Stimulated activated CD4-positive, alpha-beta T cell treated with anti-CD3 and anti-CD28 coated beads, Interleukin-2, amount 100 ng/mL, for 4 hours (primary cell): Measurements from ENCODE around the gene MID1.

Experiments
- DNase-seq: peaks from one replicate; pipeline ENCODE4 v3.0.0-alpha.2; 2020; ENCODE audit warnings: low read depth

Gene MID1

DNA sequence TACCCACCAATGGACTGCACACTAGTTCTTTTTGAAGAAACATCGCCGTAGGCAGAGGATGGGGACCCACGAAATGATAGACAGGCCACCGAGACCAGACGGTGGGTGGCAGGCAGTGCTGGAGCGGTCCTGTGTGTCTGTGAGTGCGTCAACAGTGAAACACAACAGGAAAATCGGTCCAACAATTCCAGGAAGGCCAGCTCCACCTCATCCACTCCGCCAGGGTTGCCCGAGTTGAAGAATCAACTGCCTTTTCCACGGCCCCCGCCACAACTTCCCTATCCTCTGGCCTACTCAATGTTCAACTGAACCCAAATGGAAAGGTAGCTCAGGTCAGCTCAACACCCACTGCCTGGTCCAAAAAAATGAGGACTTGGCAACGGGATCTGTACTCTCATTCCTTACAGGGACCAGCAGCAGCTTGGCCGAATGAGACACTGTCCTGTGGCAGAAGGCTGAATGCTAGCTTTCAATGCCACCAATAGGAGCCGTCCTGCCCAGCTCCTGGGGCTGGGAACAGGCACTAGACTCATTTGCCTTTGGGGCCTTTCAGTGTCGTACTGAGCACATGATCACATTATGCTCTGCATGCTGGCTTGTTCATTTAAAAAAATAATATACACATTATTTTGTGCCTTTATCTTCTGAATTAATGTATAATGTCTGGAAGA lies 43.5 kb downstream of the MID1 start:
- DNase-seq, result no peak

DNA sequence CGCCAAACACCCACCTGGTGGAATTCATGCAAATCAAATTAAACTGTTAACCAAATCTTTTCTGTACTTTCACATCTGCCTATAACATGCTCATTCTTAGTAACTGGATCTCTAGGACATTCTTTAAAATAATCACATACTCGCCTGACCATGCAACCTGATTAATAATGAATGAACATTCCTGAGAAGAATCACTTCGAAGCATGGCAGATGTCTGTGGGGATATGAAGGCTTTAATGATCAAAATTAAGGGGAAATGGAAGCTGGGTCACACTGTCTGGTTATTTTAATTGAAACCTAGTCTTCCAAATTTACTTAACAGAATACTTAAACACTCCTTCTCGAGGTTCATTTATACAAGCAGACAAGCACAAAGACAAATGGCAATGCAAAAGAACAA lies 44.2 kb downstream of the MID1 start:
- no peak for DNase-seq

DNA sequence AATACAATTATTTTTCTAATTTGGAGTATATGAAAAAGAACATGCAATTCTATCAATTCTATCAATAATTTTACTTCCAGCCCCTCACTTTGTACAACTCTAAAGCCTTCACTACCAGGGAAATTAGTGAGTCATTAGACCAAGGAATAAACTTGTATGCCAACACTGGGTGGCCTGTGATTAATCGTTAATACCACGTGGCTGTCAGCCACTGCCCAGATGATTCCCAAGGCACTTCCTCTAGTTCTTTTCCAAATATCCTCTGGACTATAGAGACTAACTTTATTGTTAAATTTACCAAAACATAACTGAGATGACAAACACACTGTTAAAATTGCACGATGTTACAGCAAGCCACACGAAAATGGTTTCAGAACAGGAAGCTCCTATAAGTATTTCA lies 45.7 kb downstream of the MID1 start:
- no peak for DNase-seq

DNA sequence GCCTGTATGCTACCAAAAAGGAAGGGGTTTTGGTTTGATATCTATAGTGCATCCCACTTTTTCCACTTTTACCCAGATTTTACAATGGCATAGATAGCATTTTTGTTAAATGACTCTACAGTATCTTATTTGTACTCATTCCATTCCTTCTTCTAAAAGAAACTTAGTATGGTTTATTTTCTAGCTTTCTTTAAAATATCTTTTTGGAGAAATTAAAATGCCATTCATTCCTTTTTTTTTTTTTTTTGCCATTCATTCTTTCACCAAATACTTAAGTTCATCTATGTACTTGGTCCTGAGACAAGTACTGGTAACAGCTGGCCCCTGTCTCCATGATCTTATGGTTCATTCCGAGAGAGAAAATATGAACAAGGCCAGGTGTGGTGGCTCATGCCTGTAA lies 49.1 kb downstream of the MID1 start:
- no peak for DNase-seq

DNA sequence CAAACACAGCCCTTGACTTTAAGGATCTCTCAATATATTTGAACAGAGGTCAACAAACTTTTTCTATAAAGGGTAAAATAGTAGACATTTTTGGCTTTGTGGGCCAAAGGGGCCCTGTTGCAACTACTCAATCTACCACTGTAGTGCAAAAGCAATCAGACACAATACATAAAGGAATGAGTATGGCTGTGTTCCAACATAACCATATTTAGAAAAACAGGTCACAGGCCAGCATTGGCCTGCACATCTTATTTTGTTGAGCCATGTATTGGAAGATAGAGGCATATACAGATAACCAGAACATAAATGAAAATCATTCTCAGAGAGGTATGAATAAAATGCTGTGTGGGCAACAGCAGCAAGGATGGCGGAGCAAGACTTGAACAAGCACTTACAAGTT lies 49.8 kb downstream of the MID1 start:
- no peak for DNase-seq

DNA sequence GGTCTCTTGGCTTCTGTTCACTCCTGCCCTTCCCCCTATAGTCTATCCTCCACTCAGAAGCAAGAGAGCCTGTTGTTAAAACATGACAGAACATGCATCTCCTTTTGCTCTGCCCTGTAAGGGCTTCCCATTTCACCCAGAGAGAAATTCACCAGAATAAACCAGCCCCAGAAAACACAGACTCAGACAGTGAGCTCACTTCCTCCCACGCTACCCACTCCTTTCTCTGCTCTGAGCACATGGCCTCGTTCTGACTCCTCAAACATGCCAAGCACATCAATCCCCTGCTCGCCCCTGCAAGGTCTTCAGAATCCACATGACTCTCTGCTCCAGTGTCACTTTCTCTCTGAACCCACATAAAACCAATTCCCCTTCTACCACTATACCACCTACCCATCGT lies 50.4 kb downstream of the MID1 start:
- no peak for DNase-seq

DNA sequence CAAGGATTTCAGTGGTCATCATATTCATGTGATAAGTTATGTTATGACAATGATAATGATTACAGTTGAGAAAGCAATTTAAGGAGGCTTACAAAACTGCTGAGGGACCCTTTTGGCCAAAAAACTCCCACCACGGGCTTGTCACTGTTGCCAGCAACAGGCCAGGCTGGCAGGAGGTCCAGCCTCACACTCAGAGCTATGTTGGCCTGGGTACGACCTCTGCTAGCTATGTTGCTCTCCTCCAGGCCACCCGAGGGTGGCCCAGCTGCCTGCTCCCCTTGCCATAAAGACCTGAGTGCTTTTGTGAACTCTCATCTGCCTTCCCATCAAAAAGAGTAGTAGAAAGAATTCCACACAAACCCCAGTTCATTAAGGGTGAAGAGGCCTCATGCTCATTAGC lies 52.0 kb downstream of the MID1 start:
- DNase-seq, result no peak

DNA sequence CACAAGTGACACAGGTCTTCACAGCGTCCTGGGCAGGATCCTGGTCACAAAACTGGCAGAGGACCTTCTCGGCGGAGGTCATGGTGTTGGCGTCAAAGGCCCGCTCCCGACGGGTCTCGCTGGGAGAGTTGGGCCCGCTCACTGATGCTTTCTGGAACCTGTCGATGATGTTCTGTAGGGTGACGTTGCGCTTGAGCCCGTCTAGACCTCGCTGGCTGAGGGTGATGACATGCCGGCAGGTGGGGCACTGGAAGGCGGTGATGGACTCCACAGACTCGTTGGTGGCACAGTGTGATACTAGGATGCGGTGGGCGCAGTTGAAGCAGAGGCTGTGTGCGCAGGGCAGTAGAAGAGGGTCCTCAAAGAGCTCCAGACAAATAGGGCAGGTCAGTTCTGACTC lies 53.2 kb downstream of the MID1 start:
- no peak for DNase-seq

DNA sequence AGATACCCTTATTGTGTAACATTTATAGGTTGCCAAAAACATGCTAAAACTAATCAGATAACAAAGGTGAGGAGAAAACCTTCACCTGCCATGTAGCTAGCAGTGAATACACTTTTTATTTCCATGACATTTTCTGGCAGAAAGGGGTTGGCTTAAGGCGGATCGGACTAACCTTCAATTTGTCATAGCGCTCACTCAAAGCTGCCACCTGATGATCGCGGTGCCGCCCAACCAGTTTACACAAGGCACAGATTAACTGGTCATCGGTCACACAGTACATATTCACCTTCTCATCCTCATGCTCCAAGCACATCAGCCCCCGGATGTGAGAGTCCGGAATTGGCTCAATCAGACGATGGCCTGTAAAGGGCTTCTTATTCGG lies 53.7 kb downstream of the MID1 start:
- no peak for DNase-seq

DNA sequence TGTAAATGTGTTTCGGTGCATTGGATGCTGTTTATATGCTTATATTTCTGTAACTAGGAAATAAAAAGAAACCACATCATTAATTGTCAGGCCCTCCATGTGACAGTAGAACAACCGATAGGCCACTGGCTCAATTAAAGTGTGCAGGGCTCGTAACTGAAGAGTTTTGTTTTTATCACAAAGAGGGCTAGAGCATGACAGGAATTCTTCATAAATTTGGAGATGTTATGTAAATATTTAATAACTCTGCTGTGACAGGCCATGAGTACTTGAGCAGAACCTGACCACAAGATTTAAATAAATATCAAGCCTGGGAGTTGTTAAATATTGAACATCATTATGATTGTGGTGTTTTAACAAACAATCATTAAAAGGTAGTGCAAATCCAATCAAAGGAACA lies 55.9 kb downstream of the MID1 start:
- DNase-seq, result no peak

DNA sequence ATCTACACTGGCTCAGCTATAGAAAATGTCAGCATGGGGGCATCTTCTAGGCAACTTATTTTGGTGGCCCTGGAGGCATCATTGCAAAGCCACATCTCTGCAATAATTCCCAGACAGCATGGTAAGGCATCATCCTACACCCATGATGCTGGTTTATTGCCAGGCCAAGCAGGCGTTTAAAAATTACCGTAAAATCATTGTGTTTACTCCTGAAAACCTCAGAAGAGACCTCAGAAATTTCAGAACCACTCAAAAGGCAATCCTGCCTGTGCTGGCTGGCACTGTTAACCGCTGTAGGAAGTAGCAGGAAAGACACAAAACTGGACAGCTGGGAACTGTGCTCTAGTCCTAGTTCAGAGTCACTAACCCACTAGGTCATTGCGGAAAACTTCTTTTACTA lies 63.2 kb downstream of the MID1 start:
- no peak for DNase-seq

DNA sequence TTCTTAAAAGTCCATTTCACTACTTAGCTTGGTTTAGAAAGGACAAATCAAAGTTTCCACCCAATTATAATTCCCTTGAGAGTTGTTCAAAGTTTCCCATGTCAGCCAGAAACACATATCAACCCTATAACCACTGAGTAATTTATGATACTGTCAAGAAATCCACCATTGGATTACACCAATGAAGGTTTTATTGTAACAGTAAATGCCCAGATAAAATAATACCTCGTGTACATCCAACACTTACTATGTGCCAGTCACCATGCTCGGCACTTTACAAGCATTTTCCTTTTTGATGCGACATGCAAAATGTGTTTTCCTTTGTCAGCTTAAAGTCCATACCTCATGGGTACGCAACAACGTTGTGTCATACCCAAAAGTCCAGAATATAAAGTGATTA lies 64.0 kb downstream of the MID1 start:
- DNase-seq, result no peak

DNA sequence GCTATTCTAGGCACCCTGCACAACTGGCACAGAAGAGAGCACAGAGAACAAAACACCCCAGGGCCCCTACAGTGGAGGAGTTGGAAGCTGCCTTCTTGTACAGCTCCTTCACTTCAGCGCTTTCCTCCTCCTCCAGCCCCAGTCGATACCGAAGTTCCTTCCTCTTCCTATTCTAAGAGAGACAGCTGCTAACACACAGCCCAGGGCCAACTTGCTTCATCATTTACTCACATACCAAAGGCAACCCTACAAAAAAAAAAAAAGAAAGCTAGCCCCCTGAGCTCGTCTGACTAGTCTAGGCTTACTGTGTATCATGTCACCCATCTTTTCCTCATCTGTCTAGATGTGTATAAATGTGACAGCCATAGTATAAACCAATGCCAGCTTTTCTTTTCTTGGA lies 64.5 kb downstream of the MID1 start:
- no peak for DNase-seq

DNA sequence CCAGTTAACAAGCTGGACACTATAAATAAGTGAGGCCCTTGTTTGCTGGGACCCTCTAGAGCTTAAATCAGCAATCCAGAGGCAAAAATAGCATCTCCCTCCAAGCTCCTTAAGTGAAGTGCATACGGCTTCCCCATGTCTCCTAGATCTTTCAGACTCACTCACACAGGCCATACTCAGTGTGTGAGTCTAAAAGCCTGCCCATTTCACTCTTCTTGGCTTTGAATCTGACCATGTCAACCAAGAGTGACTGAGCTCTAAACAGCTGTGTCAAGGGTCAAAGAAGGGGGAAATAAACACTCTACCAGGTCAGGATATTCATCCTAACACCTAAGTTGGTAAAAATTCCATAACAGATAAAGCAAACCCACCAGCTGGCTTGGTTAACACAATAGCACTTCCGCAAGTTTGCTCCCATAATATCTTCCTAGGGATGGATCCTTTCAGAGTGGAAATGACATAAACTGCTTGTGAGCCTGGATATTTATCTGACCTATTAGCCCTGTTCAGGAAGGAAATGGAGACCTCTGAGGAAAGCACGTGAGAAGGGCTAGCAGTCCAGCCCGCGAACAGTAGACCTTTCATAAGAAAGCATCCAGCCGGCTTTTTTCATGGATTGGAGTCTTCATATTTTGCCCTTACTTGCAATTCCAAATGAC lies 65.6 kb downstream of the MID1 start:
- DNase-seq, result no peak

DNA sequence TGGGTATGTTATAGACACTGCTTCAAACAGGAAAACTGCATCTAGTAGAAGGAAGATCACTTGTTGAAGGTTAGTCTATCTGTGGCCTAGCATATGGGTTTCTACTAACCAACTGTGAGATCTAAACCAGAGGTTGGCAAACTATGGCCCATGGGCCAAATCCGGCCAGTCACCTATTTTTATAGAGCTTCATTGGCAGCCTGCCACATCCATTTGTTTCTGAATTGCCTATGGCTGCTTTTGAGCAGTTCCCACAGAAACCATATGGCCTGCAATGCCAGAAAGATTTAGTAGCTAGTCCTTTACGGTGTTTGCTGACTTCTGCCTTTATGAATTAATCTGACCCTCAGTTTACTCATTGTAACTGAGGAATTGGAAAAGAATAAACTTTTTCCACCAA lies 71.1 kb downstream of the MID1 start:
- no peak for DNase-seq

DNA sequence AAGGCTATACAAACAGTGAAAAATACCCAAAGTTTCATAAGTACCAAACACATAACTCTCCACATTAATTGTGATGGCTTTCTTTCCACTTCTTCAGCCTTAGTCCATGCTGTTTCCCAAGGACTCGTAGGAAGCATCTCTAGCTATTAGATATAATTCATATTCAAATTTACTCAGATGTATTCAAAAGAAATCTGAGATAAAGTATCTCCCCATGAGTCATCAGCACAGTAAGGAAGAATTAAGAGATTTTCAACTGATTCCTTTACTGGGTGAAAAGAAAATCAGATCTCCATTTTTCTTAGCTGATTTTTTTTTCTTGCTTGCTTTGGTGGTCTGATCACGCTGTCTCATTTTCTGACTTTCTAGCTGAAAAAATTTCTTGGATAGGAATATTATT lies 71.7 kb downstream of the MID1 start:
- no peak for DNase-seq

DNA sequence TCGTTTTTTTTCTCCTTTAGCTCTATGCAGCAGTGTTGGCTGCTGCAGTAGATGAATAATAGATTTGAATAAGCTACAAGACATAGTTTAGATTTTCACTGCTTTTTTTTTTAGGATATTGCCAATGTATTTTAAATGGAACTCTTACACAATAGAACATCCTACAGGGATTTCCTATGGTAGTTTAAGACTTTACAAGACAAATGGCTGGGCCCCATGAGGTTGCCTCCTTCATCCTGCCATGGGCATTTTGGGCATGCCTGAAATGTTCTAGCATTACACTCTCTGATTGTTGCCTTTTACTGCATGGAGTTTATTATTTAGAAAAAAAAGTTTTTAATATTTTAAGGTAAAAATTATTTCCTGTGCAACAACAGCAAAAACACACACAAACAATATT lies 74.5 kb downstream of the MID1 start:
- DNase-seq, result no peak

DNA sequence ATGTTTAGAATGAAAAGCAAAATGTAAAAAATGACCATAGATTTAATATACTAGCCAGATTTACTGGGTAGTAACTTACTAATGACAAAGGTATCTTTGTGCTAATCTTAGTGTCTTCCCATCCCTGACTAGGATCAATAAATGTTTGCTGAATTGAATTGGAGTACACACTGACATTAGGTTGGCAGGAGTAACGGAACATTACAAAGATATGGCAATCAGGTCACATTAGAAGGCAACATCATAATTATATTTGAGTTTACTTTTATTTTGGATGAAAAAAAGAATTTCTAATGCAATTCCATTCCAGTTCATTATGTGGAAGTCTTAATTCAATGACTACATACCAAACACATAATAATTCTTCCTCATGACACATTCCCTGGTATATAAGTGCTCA lies 77.8 kb downstream of the MID1 start:
- DNase-seq, result no peak

DNA sequence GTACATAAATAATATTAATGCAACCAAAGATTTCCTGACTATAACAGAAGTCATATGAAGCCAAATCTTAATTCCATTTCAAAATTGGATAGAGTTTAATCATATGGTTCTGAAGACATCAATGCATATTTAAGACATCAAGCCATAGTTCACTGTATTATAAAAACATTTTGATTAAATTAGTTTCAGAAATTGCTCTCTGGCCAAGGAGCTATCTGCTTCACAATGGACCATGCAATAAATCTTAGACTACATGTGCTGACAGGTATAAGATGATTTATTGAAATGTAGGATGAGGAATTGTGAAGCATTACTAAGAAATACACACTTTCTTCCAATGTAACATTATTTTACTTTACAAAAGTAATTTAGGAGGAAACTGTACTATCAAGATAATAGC lies 81.6 kb downstream of the MID1 start:
- no peak for DNase-seq

DNA sequence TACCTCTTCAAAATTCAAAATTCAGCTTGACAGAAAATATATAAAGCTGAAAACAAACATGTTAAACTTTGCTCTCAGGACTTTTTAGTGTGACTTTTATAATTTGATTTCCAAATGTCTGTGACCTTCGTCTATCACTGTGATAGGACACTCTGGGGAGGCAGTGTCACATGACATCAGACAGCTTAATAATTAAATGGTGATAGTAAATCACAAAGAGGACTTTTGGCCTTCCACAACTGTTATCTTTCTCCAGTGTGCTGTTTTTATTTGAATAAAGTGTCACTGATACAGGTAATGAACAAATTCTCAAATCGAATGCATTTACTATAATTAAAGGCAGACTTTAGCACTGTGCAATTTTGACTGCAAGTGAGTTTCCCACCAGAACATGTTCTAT lies 83.1 kb downstream of the MID1 start:
- DNase-seq, result no peak

DNA sequence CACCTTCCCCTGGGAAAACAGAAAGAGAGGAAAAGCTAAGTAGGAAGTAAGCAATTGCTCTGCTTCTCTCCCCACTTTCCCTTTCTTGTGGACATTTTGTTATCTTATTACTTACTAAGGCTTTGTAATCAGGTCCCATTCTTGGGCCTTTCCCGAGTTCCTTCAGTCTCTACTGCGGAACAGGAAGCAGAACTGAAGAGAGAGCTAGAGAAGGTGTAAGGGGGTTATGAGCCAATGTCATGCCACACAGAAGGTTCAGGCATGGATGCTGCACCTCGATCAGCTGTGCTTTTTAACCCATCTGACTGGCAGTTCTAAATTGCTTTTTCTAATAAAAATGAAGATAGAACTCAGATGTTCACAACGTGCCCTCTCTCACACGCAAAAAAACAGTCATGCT lies 83.6 kb downstream of the MID1 start:
- no peak for DNase-seq

DNA sequence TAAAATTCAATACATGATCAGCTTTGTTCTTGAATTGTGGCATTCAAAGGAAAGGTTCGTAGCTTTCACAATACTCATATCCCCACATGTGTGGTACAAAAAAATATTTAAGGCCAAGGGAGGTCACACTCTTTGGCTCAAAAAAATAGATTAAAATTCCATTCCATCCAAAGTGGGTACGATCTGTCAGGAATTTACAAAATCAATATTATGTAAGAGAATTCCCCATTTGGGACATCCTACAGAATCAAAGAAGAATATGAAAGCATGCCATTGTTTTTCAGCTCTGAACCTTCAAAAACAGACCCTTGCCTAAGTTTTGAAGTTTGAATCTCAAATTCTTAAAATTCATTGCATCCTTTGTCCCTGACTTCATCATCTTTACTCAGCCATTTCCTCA lies 85.8 kb downstream of the MID1 start:
- no peak for DNase-seq

DNA sequence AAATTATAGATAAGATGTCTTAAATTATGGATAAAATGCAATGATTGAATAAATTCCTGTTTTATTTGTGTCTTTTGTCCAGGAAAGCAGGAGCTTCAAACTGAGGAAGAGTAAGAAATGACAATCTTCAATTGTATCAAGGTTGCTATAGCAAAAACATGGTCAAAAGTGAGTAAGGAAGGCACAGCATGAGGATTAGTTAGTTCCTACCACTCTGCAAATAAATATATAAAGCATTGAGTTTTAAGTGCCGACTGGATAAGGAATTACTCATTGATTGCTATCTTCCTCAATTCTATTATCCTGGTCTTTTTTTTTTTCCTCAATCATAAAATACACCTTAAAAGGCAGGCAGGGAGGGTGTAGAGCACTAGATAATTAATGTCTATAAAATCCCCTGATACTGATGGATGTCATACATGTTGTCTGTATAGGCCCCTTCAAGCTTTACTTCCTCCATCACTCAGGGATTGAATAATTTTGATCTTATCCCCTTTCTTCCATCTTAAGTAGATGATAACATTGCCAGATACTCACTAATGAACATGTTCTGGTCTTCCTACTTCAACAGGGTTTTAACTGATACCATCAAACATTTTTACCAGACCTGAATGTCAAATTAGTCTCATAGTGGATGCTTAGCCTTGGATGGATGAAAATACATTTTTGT lies 86.6 kb downstream of the MID1 start:
- no peak for DNase-seq

DNA sequence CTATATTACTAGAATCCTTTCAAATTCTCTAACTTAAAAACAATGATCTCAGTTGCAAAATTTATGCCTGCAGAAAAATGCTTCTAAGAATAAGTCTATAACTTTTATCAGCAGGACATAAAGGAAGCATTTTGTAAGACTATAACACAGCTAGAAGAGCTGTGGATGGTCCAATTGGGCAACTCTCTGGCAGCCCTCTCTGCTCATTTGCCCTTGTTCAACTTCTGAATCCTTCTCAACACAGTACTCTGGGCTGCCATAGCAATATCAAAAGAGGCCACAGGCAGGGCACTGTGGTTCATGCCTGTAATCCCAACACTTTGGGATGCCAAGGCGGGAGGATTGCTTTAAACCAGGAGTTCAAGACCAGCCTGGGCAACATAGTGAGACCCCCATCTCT lies 88.5 kb downstream of the MID1 start:
- no peak for DNase-seq
